HEK293 (cell line): ENCODE results near the gene CATSPERD.

ENCODE experiments used
- CTCF ChIA-PET: fragments of 350-600 bp; formaldehyde crosslinking; extraction: SDS; loops from one replicate; lab custom pipeline; 2021; ENCODE audit warnings: antibody characterized with exemption; lab: Yijun Ruan, JAX
- POLR2A ChIA-PET: fragments of 300-600 bp; formaldehyde crosslinking; extraction: SDS; loops from one replicate; lab custom pipeline; 2020; ENCODE audit warnings: antibody characterized with exemption, inconsistent platforms; lab: Yijun Ruan, JAX
- H3K27ac ChIP-seq: fragments of 200-500 bp; sonication (Bioruptor generic); 2 replicates; pipeline ENCODE4 v1.5.1; 2014; ENCODE audit warnings: low read depth, low read length, control low read depth, inconsistent platforms; ENCODE audit errors: extremely low read depth
- H3K36me3 ChIP-seq, 2 experiments: fragments of 200-500 bp in 1 of 2; sonication (Bioruptor generic) in 1 of 2; 1 replicate in 1 of 2; 2 replicates in 1 of 2; pipeline ENCODE4 v1.5.1; 2014 to 2017; ENCODE audit warnings: inconsistent platforms in 2 of 2, low read length in 2 of 2; ENCODE audit not compliant: control insufficient read depth in 2 of 2, insufficient read depth in 1 of 2
- H3K4me1 ChIP-seq: fragments of 200-500 bp; sonication (Bioruptor generic); 2 replicates; pipeline ENCODE4 v1.5.1; 2014; ENCODE audit warnings: mild to moderate bottlenecking, low read length, inconsistent platforms; ENCODE audit not compliant: control insufficient read depth, insufficient read depth
- H3K4me3 ChIP-seq: 2 replicates; pipeline ENCODE4 v1.5.1; 2011; ENCODE audit warnings: low read depth, mild to moderate bottlenecking, control low read depth, low read length, moderate library complexity
- H3K9me3 ChIP-seq: fragments of 200-500 bp; sonication (Bioruptor generic); 2 replicates; pipeline ENCODE4 v1.5.1; 2014; ENCODE audit warnings: low read depth, low read length, inconsistent platforms; ENCODE audit not compliant: control insufficient read depth, insufficient read depth
- GFI1B ChIP-seq: fragments of 450-650 bp; formaldehyde crosslinking; IDR thresholded peaks from 2 replicates; pipeline ENCODE4 v1.5.1; 2016; ENCODE audit warnings: missing biosample characterization, missing genetic modification characterization
- GLI2 ChIP-seq: fragments of 450-650 bp; formaldehyde crosslinking; IDR thresholded peaks from 2 replicates; pipeline ENCODE4; 2017; ENCODE audit warnings: missing biosample characterization, missing genetic modification characterization, low read depth, borderline replicate concordance
- WT1 ChIP-seq: fragments of 450-650 bp; formaldehyde crosslinking; IDR thresholded peaks from 2 replicates; pipeline ENCODE4 v1.5.1; 2016; ENCODE audit warnings: missing biosample characterization, missing genetic modification characterization
- ZFP3 ChIP-seq: fragments of 450-650 bp; formaldehyde crosslinking; IDR thresholded peaks from 2 replicates; pipeline ENCODE4 v1.5.1; 2016; ENCODE audit warnings: low read depth, missing biosample characterization, missing genetic modification characterization
- ZNF140 ChIP-seq: fragments of 450-650 bp; formaldehyde crosslinking; IDR thresholded peaks from 2 replicates; pipeline ENCODE4 v1.5.1; 2016; ENCODE audit warnings: missing biosample characterization, missing genetic modification characterization
- ZNF510 ChIP-seq: fragments of 450-650 bp; formaldehyde crosslinking; IDR thresholded peaks from 2 replicates; pipeline ENCODE4 v1.5.1; 2018; ENCODE audit warnings: mild to moderate bottlenecking, missing genetic modification characterization, missing biosample characterization; ENCODE audit not compliant: insufficient replicate concordance
- ZNF548 ChIP-seq: fragments of 450-650 bp; formaldehyde crosslinking; IDR thresholded peaks from 2 replicates; pipeline ENCODE4 v1.5.1; 2016; ENCODE audit warnings: missing biosample characterization, missing genetic modification characterization
- ZNF549 ChIP-seq: fragments of 450-650 bp; IDR thresholded peaks from 2 replicates; pipeline ENCODE4 v1.5.1; 2018; ENCODE audit warnings: missing biosample characterization, missing genetic modification characterization, mild to moderate bottlenecking, inconsistent platforms, moderate library complexity
- ZNF623 ChIP-seq: fragments of 450-650 bp; formaldehyde crosslinking; IDR thresholded peaks from 2 replicates; pipeline ENCODE4 v1.5.1; 2016; ENCODE audit warnings: missing biosample characterization, missing genetic modification characterization
- ZNF626 ChIP-seq: fragments of 450-650 bp; sonication (Bioruptor Pico); formaldehyde crosslinking; IDR thresholded peaks from 2 replicates; pipeline ENCODE4 v1.5.1; 2018; ENCODE audit warnings: missing biosample characterization, missing genetic modification characterization, inconsistent platforms
- ZNF791 ChIP-seq: fragments of 450-650 bp; formaldehyde crosslinking; IDR thresholded peaks from 2 replicates; pipeline ENCODE4 v1.5.1; 2016; ENCODE audit warnings: missing biosample characterization, missing genetic modification characterization
- ZXDB ChIP-seq: fragments of 450-650 bp; formaldehyde crosslinking; IDR thresholded peaks from 2 replicates; pipeline ENCODE4 v1.5.1; 2016; ENCODE audit warnings: missing biosample characterization, missing genetic modification characterization
- TF ChIP-seq, protein P1 (sequence below): fragments of 450-650 bp; formaldehyde crosslinking; IDR thresholded peaks from 2 replicates; pipeline ENCODE4 v1.5.1; 2016; ENCODE audit warnings: missing biosample characterization, missing genetic modification characterization
- TF ChIP-seq, protein P2 (sequence below): fragments of 450-650 bp; formaldehyde crosslinking; IDR thresholded peaks from 2 replicates; pipeline ENCODE4 v1.5.0; 2017; ENCODE audit warnings: missing biosample characterization, missing genetic modification characterization, borderline replicate concordance

Gene CATSPERD

DNA sequence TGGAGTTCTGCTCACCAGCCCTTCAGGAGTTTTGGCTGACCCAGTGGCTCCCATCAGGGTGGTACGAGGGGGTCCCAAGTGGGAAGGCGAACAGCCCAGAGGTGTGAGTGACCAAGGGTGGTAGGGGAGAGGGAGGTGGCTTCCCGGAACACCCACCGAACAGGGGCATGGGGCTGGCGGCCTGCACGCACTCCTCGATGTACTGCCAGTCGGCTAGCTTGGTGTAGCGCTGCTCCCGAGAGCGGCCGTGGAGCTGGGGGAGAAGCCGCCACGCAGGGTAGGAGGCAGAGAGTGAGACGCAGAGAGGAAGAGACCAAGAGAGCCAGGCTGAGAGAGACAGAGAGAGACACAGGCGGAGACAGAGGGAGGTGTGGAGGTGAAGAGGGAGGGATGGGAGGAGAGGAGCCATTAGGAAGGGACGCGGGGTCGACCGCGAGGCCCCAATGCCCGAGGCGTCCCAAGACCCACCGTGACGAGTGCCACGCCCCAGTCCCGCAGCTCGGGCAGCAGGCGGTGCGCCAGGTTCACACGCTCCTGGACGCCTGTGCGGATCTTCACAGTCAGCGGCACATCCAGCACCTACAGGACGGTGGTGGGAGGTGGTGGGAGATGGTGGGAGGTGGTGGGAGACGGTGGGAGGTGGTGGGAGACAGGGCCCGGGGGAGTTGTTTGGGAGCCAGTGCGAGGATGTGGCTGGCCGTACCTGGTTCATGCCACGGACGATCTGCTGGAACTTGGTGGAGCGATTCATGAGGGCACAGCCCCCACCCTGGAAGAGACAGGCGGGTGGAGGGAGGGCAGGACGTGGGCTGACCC is 66.4 kb downstream of the CATSPERD start (continued):
- TF ChIP-seq, protein P1, sequence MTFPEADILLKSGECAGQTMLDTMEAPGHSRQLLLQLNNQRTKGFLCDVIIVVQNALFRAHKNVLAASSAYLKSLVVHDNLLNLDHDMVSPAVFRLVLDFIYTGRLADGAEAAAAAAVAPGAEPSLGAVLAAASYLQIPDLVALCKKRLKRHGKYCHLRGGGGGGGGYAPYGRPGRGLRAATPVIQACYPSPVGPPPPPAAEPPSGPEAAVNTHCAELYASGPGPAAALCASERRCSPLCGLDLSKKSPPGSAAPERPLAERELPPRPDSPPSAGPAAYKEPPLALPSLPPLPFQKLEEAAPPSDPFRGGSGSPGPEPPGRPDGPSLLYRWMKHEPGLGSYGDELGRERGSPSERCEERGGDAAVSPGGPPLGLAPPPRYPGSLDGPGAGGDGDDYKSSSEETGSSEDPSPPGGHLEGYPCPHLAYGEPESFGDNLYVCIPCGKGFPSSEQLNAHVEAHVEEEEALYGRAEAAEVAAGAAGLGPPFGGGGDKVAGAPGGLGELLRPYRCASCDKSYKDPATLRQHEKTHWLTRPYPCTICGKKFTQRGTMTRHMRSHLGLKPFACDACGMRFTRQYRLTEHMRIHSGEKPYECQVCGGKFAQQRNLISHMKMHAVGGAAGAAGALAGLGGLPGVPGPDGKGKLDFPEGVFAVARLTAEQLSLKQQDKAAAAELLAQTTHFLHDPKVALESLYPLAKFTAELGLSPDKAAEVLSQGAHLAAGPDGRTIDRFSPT (tag by site-specific recombination) = no peak
- no peak for TF ChIP-seq ZNF140 (tag by site-specific recombination)
- TF ChIP-seq, all 188 proteins: peak for 0

DNA sequence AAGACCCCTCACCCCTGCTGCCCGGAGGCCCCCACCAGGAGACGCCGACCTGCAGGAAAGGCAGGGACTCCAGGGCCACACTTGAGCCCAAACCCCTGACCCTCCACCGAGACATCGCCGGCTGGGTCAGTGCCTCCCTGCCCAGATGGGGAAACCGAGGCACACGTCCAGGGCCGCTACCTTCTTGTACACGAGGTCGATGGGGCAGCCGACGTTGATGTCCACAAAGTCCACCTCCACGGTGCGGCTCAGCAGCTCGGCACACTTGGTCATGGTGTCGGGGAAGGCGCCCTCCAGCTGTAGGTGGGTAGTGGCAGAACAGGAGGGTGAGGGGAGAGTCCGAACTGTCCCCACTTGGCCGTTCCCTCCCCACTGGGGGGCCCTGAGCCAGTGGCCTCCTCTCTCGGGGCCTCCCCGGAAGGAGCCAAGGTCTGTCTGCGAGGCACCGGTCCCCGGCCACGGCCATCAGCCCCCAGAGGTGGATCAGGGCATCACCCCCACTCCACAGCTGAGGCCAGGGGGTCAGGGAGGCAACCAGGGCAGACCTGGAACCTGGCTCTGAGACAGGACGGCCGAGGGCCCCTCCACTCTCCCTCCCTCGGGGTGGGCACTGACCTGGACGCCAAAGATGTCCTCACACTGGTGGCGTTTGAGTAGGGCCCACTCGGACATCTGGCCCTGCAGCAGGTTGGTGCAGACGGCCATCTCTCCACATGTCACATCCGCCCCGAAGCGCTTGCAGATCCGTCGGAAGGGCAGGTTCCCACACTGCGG is 67.2 kb downstream of the CATSPERD start:
- TF ChIP-seq, protein P1 (tag by site-specific recombination) = 0 out of 2 replicates have a peak, but pooled peaks have one; percentile 10
- no peak for TF ChIP-seq WT1
- H3K4me3 ChIP-seq = no peak overlapping the region
- no peaks in the 10 kb centered on the region for H3K9me3 ChIP-seq
- no peaks in the 10 kb centered on the region for H3K4me1 ChIP-seq
- no peak overlapping the region for H3K27ac ChIP-seq
- CTCF ChIA-PET = interaction anchor here (0.6 kb wide), 1 partner anchor 95 kb away, joined by 5 read pairs; no protein-coding TSS in a partner anchor
- H3K36me3 ChIP-seq = peaks cover 11 to 67% of the 10 kb centered on the region in 2 experiments; a peak in 2 of 3 replicates
- POLR2A ChIA-PET = interaction anchor here (1.1 kb wide), 1 partner anchor 10 kb away, joined by 3 read pairs; no protein-coding TSS in a partner anchor

DNA sequence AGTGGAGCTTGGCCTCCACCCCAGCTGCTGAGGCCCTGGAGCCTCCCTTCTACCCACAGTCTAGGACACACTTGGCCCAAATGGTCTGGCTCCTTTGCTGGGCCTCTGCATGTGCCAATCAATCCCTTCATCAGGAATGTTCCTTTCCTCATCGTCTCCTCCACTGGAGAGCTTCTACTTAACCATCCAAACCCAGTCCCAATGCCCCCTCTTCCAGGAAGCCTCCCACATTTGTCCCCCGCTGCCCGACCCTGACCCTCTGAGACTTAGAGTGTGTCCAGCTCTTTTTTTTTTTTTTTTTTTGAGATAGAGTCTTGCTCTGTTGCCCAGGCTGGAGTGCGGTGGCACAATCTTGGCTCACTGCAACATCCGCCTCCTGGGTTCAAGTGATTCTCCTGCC is 68.0 kb downstream of the CATSPERD start:
- POLR2A ChIA-PET = interaction anchor here (1.1 kb wide), 1 partner anchor 11 kb away, joined by 3 read pairs; no protein-coding TSS in a partner anchor
- peaks cover 11 to 64% of the 10 kb centered on the region in 2 experiments; a peak in 2 of 3 replicates for H3K36me3 ChIP-seq
- TF ChIP-seq ZXDB = no peak
- TF ChIP-seq ZFP3 (tag by site-specific recombination) = peak; percentile 67; the same call in 1 of the 2 replicates
- no peak for TF ChIP-seq GFI1B (tag by site-specific recombination)
- CTCF ChIA-PET = interaction anchor here (0.6 kb wide), 2 partner anchors 15 to 94 kb away, joined by 3 to 5 read pairs; no protein-coding TSS in a partner anchor
- H3K4me1 ChIP-seq = no peaks in the 10 kb centered on the region
- no peaks in the 10 kb centered on the region for H3K9me3 ChIP-seq
- H3K4me3 ChIP-seq = no peak overlapping the region
- no peak overlapping the region for H3K27ac ChIP-seq

DNA sequence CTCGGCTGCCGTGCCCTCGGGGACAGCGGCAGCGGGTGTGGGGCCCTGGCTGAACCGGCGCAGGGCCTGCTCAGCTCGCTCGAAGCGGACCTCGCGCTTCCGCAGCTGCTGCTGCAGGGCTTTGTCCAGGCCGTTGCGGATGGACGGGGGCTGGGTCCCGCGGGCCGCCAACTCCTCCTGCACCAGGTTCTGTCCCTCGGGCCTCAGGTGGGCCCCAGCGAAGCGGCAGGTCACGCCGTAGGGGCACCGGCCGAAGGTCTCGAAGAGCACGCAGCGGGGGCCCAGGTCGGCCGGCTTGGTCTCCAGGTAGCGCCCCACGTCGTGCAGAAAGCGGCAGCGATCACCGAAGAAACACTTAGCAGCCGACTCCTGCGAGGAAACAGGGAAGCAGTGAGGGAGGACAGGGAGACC is 68.9 kb downstream of the CATSPERD start:
- ChIA-PET CTCF (interaction anchor here (1.0 to 2.6 kb wide), 2 partner anchors 15 to 71 kb away, joined by 3 to 13 read pairs; no protein-coding TSS in a partner anchor), POLR2A (interaction anchor here (1.0 kb wide), 1 partner anchor 99 kb away, joined by 3 read pairs; the partner anchor contains the start of gene RPL36)
- peaks cover 11 to 58% of the 10 kb centered on the region in 2 experiments; a peak in 2 of 3 replicates for H3K36me3 ChIP-seq
- H3K27ac ChIP-seq = no peak overlapping the region
- no peaks in the 10 kb centered on the region for H3K9me3 ChIP-seq
- H3K4me1 ChIP-seq = no peaks in the 10 kb centered on the region
- TF ChIP-seq, protein P2, sequence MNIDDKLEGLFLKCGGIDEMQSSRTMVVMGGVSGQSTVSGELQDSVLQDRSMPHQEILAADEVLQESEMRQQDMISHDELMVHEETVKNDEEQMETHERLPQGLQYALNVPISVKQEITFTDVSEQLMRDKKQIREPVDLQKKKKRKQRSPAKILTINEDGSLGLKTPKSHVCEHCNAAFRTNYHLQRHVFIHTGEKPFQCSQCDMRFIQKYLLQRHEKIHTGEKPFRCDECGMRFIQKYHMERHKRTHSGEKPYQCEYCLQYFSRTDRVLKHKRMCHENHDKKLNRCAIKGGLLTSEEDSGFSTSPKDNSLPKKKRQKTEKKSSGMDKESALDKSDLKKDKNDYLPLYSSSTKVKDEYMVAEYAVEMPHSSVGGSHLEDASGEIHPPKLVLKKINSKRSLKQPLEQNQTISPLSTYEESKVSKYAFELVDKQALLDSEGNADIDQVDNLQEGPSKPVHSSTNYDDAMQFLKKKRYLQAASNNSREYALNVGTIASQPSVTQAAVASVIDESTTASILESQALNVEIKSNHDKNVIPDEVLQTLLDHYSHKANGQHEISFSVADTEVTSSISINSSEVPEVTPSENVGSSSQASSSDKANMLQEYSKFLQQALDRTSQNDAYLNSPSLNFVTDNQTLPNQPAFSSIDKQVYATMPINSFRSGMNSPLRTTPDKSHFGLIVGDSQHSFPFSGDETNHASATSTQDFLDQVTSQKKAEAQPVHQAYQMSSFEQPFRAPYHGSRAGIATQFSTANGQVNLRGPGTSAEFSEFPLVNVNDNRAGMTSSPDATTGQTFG (tag by site-specific recombination) = no peak
- TF ChIP-seq ZNF626 (tag by site-specific recombination) (no peak), ZNF510 (no peak), ZNF623 (tag by site-specific recombination) (no peak), ZNF548 (no peak), GLI2 (tag by site-specific recombination) (no peak), ZNF791 (no peak), ZNF549 (tag by site-specific recombination) (no peak)
- no peak overlapping the region for H3K4me3 ChIP-seq
